GM23248 (cell line): ENCODE data around the gene LRG1. TPM values are rescaled to one million over a fixed set of nuclear protein-coding genes. Genes with fewer than 3 reads are reported as not detected.

Source experiments
- DNase-seq: peaks from one replicate; pipeline ENCODE4 v3.0.0-alpha.2; 2015
- H2AFZ ChIP-seq: fragments of 200-600 bp; sonication (generic); 2 replicates; pipeline ENCODE4 v1.6.1; 2016; ENCODE audit warnings: antibody characterized with exemption
- H3F3A ChIP-seq: fragments of 200-600 bp; sonication (generic); 2 replicates; pipeline ENCODE4 v1.6.1; 2016; ENCODE audit warnings: mild to moderate bottlenecking, antibody characterized with exemption, mixed run types; ENCODE audit not compliant: insufficient read depth
- H3K27ac ChIP-seq: fragments of 200-600 bp; sonication (generic); 2 replicates; pipeline ENCODE4 v1.5.1; 2016; ENCODE audit warnings: mild to moderate bottlenecking
- H3K27me3 ChIP-seq: fragments of 200-600 bp; sonication (generic); replicated peaks from 2 replicates; pipeline ENCODE4 v1.6.1; 2016; ENCODE audit warnings: mild to moderate bottlenecking; ENCODE audit not compliant: insufficient read depth
- H3K36me3 ChIP-seq: fragments of 200-600 bp; sonication (generic); 2 replicates; pipeline ENCODE4 v1.6.1; 2016; ENCODE audit warnings: low read depth, mild to moderate bottlenecking
- H3K4me1 ChIP-seq: fragments of 200-600 bp; sonication (generic); 2 replicates; pipeline ENCODE4 v1.6.1; 2016; ENCODE audit warnings: mild to moderate bottlenecking; ENCODE audit not compliant: insufficient read depth
- H3K4me2 ChIP-seq: fragments of 200-600 bp; sonication (generic); one replicate; pipeline ENCODE4 v1.6.1; 2016; ENCODE audit warnings: mild to moderate bottlenecking; ENCODE audit not compliant: unreplicated experiment
- H3K4me3 ChIP-seq: fragments of 200-600 bp; sonication (generic); 2 replicates; pipeline ENCODE4 v1.5.1; 2016; ENCODE audit warnings: mild to moderate bottlenecking
- H3K79me2 ChIP-seq: fragments of 200-600 bp; sonication (generic); 2 replicates; pipeline ENCODE4 v1.6.1; 2016; ENCODE audit warnings: mild to moderate bottlenecking; ENCODE audit not compliant: insufficient read depth
- H3K9ac ChIP-seq: fragments of 200-600 bp; sonication (generic); 2 replicates; pipeline ENCODE4 v1.6.1; 2016; ENCODE audit warnings: mild to moderate bottlenecking
- H3K9me2 ChIP-seq: fragments of 200-600 bp; sonication (generic); 2 replicates; pipeline ENCODE4 v1.6.1; 2016; ENCODE audit warnings: mixed run types, mild to moderate bottlenecking, moderate library complexity; ENCODE audit not compliant: insufficient read depth
- H3K9me3 ChIP-seq: fragments of 200-600 bp; sonication (generic); one replicate; pipeline ENCODE4 v1.6.1; 2017; ENCODE audit warnings: low read depth
- H4K20me1 ChIP-seq: fragments of 200-600 bp; sonication (generic); 2 replicates; pipeline ENCODE4 v1.6.0; 2016; ENCODE audit not compliant: insufficient read depth
- EZH2 ChIP-seq: fragments of 200-600 bp; sonication (generic); IDR thresholded peaks from 2 replicates; pipeline ENCODE4 v1.6.1; 2018; ENCODE audit warnings: antibody characterized with exemption, mild to moderate bottlenecking; ENCODE audit not compliant: insufficient read depth, poor library complexity, severe bottlenecking
- EZH2phosphoT487 ChIP-seq: fragments of 200-600 bp; sonication (generic); IDR thresholded peaks from 2 replicates; pipeline ENCODE4 v1.6.1; 2018; ENCODE audit warnings: antibody characterized with exemption, moderate library complexity, mild to moderate bottlenecking, low read depth; ENCODE audit not compliant: insufficient read depth
- WGBS, 2 experiments: methylation state at CpG; one replicate each; pipeline ENCODE4 v1.1.6; 2015 to 2017; ENCODE audit warnings: low lambda C conversion rate in 2 of 2, low coverage in 1 of 2; ENCODE audit errors: missing lambda C conversion rate in 2 of 2; 5-methylcytosine and 5-hydroxymethylcytosine counted together
- in situ Hi-C: fragments of 300-500 bp; cut with MboI; formaldehyde crosslinking; loops from 2 replicates; pipeline ENCODE4 v1.15.0; 2020
- polyA plus RNA-seq: library from polyadenylated mRNA; unstranded; fragments of >200 nt; fragmentation: Nextera tagmentation; extraction: Ambion mirVana; gene quantifications from 2 replicates; pipeline ENCODE4 v1.2.1, GENCODE V29; 2016
- total RNA-seq: library from RNA; depleted of rRNA; stranded (reverse); fragments of >200 nt; shearing (Covaris generic); gene quantifications from 2 replicates; pipeline ENCODE4 v1.2.3, GENCODE V29; 2014

The LRG1 gene
- total and polyA plus RNA-seq, 2 experiments from 2014 or later, result not detected

DNA sequence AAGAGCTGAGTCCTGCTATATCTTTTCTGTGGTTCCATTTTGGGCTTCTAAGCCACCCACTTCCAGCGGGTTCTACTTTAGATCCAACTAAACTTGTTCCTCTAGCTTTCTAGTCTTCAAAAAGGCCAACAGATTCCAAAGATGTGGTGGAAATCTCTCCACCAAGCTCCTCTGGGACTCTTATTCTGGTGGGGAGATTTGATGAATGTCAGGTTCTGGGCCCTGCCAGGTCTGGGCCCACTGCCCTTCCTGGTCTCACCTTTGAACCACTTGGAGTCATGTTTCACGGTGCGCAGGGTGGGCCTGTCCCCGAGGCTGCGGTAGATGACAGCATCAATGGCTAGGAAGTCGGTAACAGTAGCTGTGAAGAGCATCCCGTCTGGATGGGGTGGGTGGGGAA, 14.9 kb upstream of the LRG1 start:
- TF ChIP-seq EZH2 (no peak), EZH2phosphoT487 (no peak)
- WGBS, 2 experiments, result 78% methylated on average over 7 of the region's 7 CpGs

DNA sequence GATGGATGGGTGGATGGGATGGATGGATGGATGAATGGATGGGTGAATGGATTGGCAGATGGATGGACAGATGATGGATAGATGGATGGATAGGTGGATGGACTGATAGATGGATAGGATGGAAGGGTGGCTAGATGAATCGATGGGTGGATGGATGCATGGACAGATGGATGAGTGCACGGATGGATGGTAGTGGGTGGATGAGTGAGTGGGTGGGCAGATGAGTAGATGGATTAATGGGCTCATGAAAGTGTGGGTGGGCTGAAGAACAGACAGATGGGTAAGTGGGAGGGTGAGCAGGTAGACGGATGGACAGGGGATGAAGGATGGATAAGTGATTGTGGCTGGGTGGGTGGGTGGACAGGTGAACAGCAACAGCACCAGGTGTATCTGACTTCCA, 13.9 kb upstream of the LRG1 start:
- Histone ChIP-seq H3K9ac (no peak overlapping the region), H3K27me3 (no peaks in the 10 kb centered on the region; the same call in 1 of the 2 replicates), H3K27ac (no peak overlapping the region), H3F3A (no peaks in the 10 kb centered on the region), H3K9me3 (no peaks in the 10 kb centered on the region), H3K9me2 (no peaks in the 10 kb centered on the region), H3K4me3 (no peak overlapping the region), H2AFZ (no peak overlapping the region), H3K4me2 (no peak overlapping the region), H3K79me2 (no peaks in the 10 kb centered on the region), H3K4me1 (no peaks in the 10 kb centered on the region), H4K20me1 (no peaks in the 10 kb centered on the region), H3K36me3 (no peaks in the 10 kb centered on the region)
- DNase-seq, result no peak
- no peak for TF ChIP-seq EZH2phosphoT487
- TF ChIP-seq EZH2, result no peak
- 70 to 86% methylated on average over 3 of the region's 3 CpGs for WGBS, 2 experiments
- in situ Hi-C loops, result no loop called here

More for the DNA sequence above, 14.9 kb upstream of the LRG1 start:
- Histone ChIP-seq H4K20me1 (no peaks in the 10 kb centered on the region), H3K36me3 (no peaks in the 10 kb centered on the region), H3K9me3 (no peaks in the 10 kb centered on the region), H3K79me2 (no peaks in the 10 kb centered on the region), H3K27ac (no peak overlapping the region), H3F3A (no peaks in the 10 kb centered on the region), H3K4me2 (no peak overlapping the region), H3K27me3 (no peaks in the 10 kb centered on the region), H3K9me2 (no peaks in the 10 kb centered on the region), H3K4me3 (no peak overlapping the region), H3K9ac (no peak overlapping the region), H2AFZ (no peak overlapping the region), H3K4me1 (no peaks in the 10 kb centered on the region)
- DNase-seq, result no peak
- in situ Hi-C loops, result no loop called here

- H4K20me1 ChIP-seq, result no peaks in the 10 kb centered on the region
- in situ Hi-C loops, result no loop called here
Measured at GRCh38 chr19:4553092-4553695, 13.4 kb upstream of the LRG1 start.

GRCh38 chr19:4552525-4552819, 12.6 kb upstream of the LRG1 start:
- H3K27ac ChIP-seq, result no peak overlapping the region
- H3F3A ChIP-seq, result no peaks in the 10 kb centered on the region
- no peaks in the 10 kb centered on the region for H3K4me1 ChIP-seq
- no peaks in the 10 kb centered on the region for H3K9me3 ChIP-seq
- no peaks in the 10 kb centered on the region; the same call in 1 of the 2 replicates for H3K27me3 ChIP-seq
- no peaks in the 10 kb centered on the region for H4K20me1 ChIP-seq
- H3K9ac ChIP-seq, result no peak overlapping the region
- H3K4me3 ChIP-seq, result no peak overlapping the region
- no peaks in the 10 kb centered on the region for H3K9me2 ChIP-seq
- 85 to 94% methylated on average over 18 of the region's 18 CpGs for WGBS, 2 experiments
- DNase-seq, result no peak
- no peak overlapping the region for H3K4me2 ChIP-seq
- no peak overlapping the region for H2AFZ ChIP-seq
- no peaks in the 10 kb centered on the region for H3K36me3 ChIP-seq
- no peaks in the 10 kb centered on the region for H3K79me2 ChIP-seq
- TF ChIP-seq EZH2, result no peak
- TF ChIP-seq EZH2phosphoT487, result no peak
- in situ Hi-C loops, result no loop called here

More at GRCh38 chr19:4553092-4553695, 13.4 kb upstream of the LRG1 start:
- Histone ChIP-seq H3K4me3 (no peak overlapping the region), H3K9me2 (no peaks in the 10 kb centered on the region), H2AFZ (no peak overlapping the region), H3K27ac (no peak overlapping the region), H3K9ac (no peak overlapping the region), H3K27me3 (no peaks in the 10 kb centered on the region; the same call in 1 of the 2 replicates), H3F3A (no peaks in the 10 kb centered on the region), H3K79me2 (no peaks in the 10 kb centered on the region), H3K4me2 (no peak overlapping the region), H3K9me3 (no peaks in the 10 kb centered on the region), H3K4me1 (no peaks in the 10 kb centered on the region), H3K36me3 (no peaks in the 10 kb centered on the region)
- no peak for DNase-seq
- no peak for TF ChIP-seq EZH2
- no peak for TF ChIP-seq EZH2phosphoT487

GRCh38 chr19:4550479-4551050, 10.7 kb upstream of the LRG1 start:
- no peak overlapping the region for H3K9ac ChIP-seq
- 66 to 68% methylated on average over 26 of the region's 26 CpGs for WGBS, 2 experiments
- no peak overlapping the region for H2AFZ ChIP-seq
- no peaks in the 10 kb centered on the region; the same call in 1 of the 2 replicates for H3K27me3 ChIP-seq
- H3F3A ChIP-seq, result no peaks in the 10 kb centered on the region
- TF ChIP-seq EZH2phosphoT487 (no peak), EZH2 (no peak)
- no peak overlapping the region for H3K27ac ChIP-seq
- H3K79me2 ChIP-seq, result no peaks in the 10 kb centered on the region
- H3K9me3 ChIP-seq, result no peaks in the 10 kb centered on the region
- H3K9me2 ChIP-seq, result no peaks in the 10 kb centered on the region
- no peaks in the 10 kb centered on the region for H3K36me3 ChIP-seq
- in situ Hi-C loops, result no loop called here
- H4K20me1 ChIP-seq, result no peaks in the 10 kb centered on the region
- no peak overlapping the region for H3K4me3 ChIP-seq
- no peaks in the 10 kb centered on the region for H3K4me1 ChIP-seq
- H3K4me2 ChIP-seq, result no peak overlapping the region
- no peak for DNase-seq
